Endothelial cell of umbilical vein (primary cell): ENCODE results near the gene LHX3. TPM values are rescaled to one million over a fixed set of nuclear protein-coding genes. Genes with fewer than 3 reads are reported as not detected.

Experiments
- BruUV-seq: library from RNA; stranded (reverse); fragments of 400-500 nt; replicated peaks from 2 replicates; lab custom pipeline; 2021; lab: Mats Ljungman, UMichigan
- CTCF ChIA-PET: fragments of 300-600, 350-600 bp; sonication (Branson Sonifier 250); formaldehyde crosslinking; loops from one replicate; lab custom pipeline; 2021; ENCODE audit warnings: antibody characterized with exemption, inconsistent platforms; lab: Charles Lee
- POLR2A ChIA-PET: fragments of 300-600, 350-600 bp; sonication (Branson Sonifier 250); formaldehyde crosslinking; loops from one replicate; lab custom pipeline; 2021; ENCODE audit warnings: antibody characterized with exemption, inconsistent platforms; lab: Charles Lee
- DNase-seq: peaks from one replicate; pipeline ENCODE4 v3.0.0-alpha.2; 2011; ENCODE audit warnings: low read depth, low spot score
- FAIRE-seq: peaks from 2 replicates; lab custom pipeline; 2011; peaks lifted over from hg19 to GRCh38; lab: Jason Lieb, UNC
- H2AFZ ChIP-seq: 2 replicates; pipeline ENCODE4 v1.6.0; 2012; ENCODE audit warnings: low read depth, low read length, control low read depth, inconsistent platforms
- H3K27ac ChIP-seq: 2 replicates; pipeline ENCODE4 v1.5.1; 2011; ENCODE audit warnings: low read depth, mild to moderate bottlenecking, control low read depth, low read length, moderate library complexity; ENCODE audit not compliant: insufficient read depth
- H3K27me3 ChIP-seq, 2 experiments: 2 replicates each; pipeline versions ENCODE4 v1.6.0 to v1.6.1; 2011; ENCODE audit warnings: low read length in 2 of 2, mixed read lengths in 1 of 2; ENCODE audit not compliant: control insufficient read depth in 2 of 2, insufficient read depth in 2 of 2
- H3K36me3 ChIP-seq, 2 experiments: 2 replicates in 1 of 2; 3 replicates in 1 of 2; pipeline ENCODE4 v1.5.1; 2011; ENCODE audit warnings: low read length in 2 of 2, mild to moderate bottlenecking in 1 of 2, moderate library complexity in 1 of 2; ENCODE audit not compliant: control insufficient read depth in 2 of 2, insufficient read depth in 2 of 2; ENCODE audit errors: extremely low read depth in 1 of 2
- H3K4me1 ChIP-seq: 3 replicates; pipeline ENCODE4 v1.5.1; 2011; ENCODE audit warnings: mild to moderate bottlenecking, low read length; ENCODE audit not compliant: control insufficient read depth, insufficient read depth; ENCODE audit errors: extremely low read depth
- H3K4me2 ChIP-seq: 2 replicates; pipeline ENCODE4 v1.6.1; 2011; ENCODE audit warnings: low read length, control low read depth, mixed read lengths; ENCODE audit not compliant: insufficient read depth
- H3K4me3 ChIP-seq, 3 experiments: fragments of 200-600 bp in 1 of 3; sonication (generic), shearing (Covaris generic) in 1 of 3; replicated peaks in 1 of 3; 2 replicates each; pipeline ENCODE4 v1.5.1; 2011 to 2016; ENCODE audit warnings: control low read depth in 3 of 3, low read length in 3 of 3, mild to moderate bottlenecking in 2 of 3, inconsistent platforms in 1 of 3, low read depth in 1 of 3, moderate library complexity in 1 of 3; ENCODE audit not compliant: insufficient read depth in 1 of 3
- H3K79me2 ChIP-seq: 2 replicates; pipeline ENCODE4 v1.6.0; 2012; ENCODE audit warnings: low read length, inconsistent platforms; ENCODE audit not compliant: control insufficient read depth, insufficient read depth
- H3K9ac ChIP-seq: replicated peaks from 2 replicates; pipeline ENCODE3; 2011; ENCODE audit warnings: low read length, control low read depth; ENCODE audit not compliant: insufficient read depth; ENCODE audit errors: extremely low read depth
- H3K9me1 ChIP-seq: replicated peaks from 3 replicates; pipeline ENCODE4 v1.6.0; 2011; ENCODE audit warnings: mild to moderate bottlenecking, low read length; ENCODE audit not compliant: control insufficient read depth, insufficient read depth; ENCODE audit errors: extremely low read depth
- H3K9me3 ChIP-seq: replicated peaks from 2 replicates; pipeline ENCODE4 v1.5.1; 2012; ENCODE audit warnings: low read length, inconsistent platforms; ENCODE audit not compliant: control insufficient read depth, insufficient read depth
- H4K20me1 ChIP-seq: replicated peaks from 2 replicates; pipeline ENCODE3; 2011; ENCODE audit warnings: mild to moderate bottlenecking, low read length; ENCODE audit not compliant: control insufficient read depth, insufficient read depth; ENCODE audit errors: extremely low read depth
- CTCF ChIP-seq, 2 donors: IDR thresholded peaks; 1 replicate in 1 of 2; 2 replicates in 1 of 2; pipeline ENCODE4 v1.5.1; 2011; ENCODE audit warnings: low read length in 2 of 2, mild to moderate bottlenecking in 2 of 2, moderate library complexity in 2 of 2, control low read depth in 1 of 2, inconsistent platforms in 1 of 2, low read depth in 1 of 2; ENCODE audit not compliant: insufficient read depth in 1 of 2; ENCODE audit errors: extremely low read depth in 1 of 2
- EZH2 ChIP-seq: IDR thresholded peaks from 2 replicates; pipeline ENCODE4 v1.6.1; 2012; ENCODE audit warnings: borderline replicate concordance, low read depth, mild to moderate bottlenecking, moderate library complexity, low read length, inconsistent platforms; ENCODE audit not compliant: severe bottlenecking
- FOS ChIP-seq: IDR thresholded peaks from 2 replicates; pipeline ENCODE4 v1.6.1; 2011; ENCODE audit warnings: mild to moderate bottlenecking, low read length, moderate library complexity, borderline replicate concordance; ENCODE audit not compliant: insufficient read depth
- GATA2 ChIP-seq: IDR thresholded peaks from 2 replicates; pipeline ENCODE4 v1.7.0; 2011; ENCODE audit warnings: low read depth, mild to moderate bottlenecking, moderate library complexity, mixed read lengths, low read length; ENCODE audit not compliant: insufficient read length, insufficient read depth
- MAX ChIP-seq: IDR thresholded peaks from 2 replicates; pipeline ENCODE4 v1.6.1; 2011; ENCODE audit not compliant: insufficient read depth, insufficient read length
- MYC ChIP-seq: IDR thresholded peaks from one replicate; pipeline ENCODE4 v1.6.1; 2011; ENCODE audit warnings: mild to moderate bottlenecking, low read depth, low read length
- POLR2A ChIP-seq: IDR thresholded peaks from 2 replicates; pipeline ENCODE4 v1.6.1; 2012; ENCODE audit warnings: low read depth, mild to moderate bottlenecking, control low read depth, low read length
- POLR2AphosphoS5 ChIP-seq: IDR thresholded peaks from 2 replicates; pipeline ENCODE4 v1.6.1; 2012; ENCODE audit warnings: low read depth, mild to moderate bottlenecking, control low read depth, low read length, moderate library complexity; ENCODE audit not compliant: insufficient read depth
- dilution Hi-C: fragments of 300-500 bp; cut with MboI; formaldehyde crosslinking; loops from one replicate; pipeline ENCODE4 v1.15.0; 2019; ENCODE audit warnings: low sequenced_read_pairs; ENCODE audit not compliant: extremely low pct_ligation_motif_present
- intact Hi-C: fragments of 100-400 bp; cut with micrococcal nuclease; formaldehyde crosslinking; loops from one replicate; pipeline ENCODE4 v1.10.0; 2022
- polyA plus RNA-seq, 4 experiments: library from polyadenylated mRNA; depleted of rRNA in 3 of 4; stranded (reverse) in 3 of 4; unstranded in 1 of 4; fragments of >200 nt; gene quantifications; 2 replicates each; pipeline versions ENCODE4 v1.2.1 to v1.2.3, GENCODE V29; 2011 to 2012; ENCODE audit warnings: missing spikeins in 1 of 4
- total RNA-seq: library from RNA; stranded (reverse); gene quantifications from 2 replicates; pipeline ENCODE4 v1.2.3, GENCODE V29; 2021

Gene LHX3
- total and polyA plus RNA-seq, 2 donors (not counting 3 experiments of a cell fraction or from before 2014, with no cell fraction given), result not detected

GRCh38 chr9:136208675-136209074 is 3.7 kb upstream of the LHX3 start:
- Histone ChIP-seq H2AFZ (no peak overlapping the region), H3K36me3 (no peaks in the 10 kb centered on the region), H3K27ac (no peak overlapping the region), H3K27me3 (peaks cover 7 to 12% of the 10 kb centered on the region in 2 experiments), H3K4me2 (no peak overlapping the region), H3K9me1 (no peaks in the 10 kb centered on the region), H3K4me3 (no peak overlapping the region), H3K9me3 (no peaks in the 10 kb centered on the region), H4K20me1 (no peaks in the 10 kb centered on the region), H3K4me1 (no peaks in the 10 kb centered on the region), H3K9ac (no peak overlapping the region), H3K79me2 (no peaks in the 10 kb centered on the region)
- dilution Hi-C loops, result no loop called here
- no peak for DNase-seq
- FAIRE-seq, result no peak
- ChIA-PET POLR2A (no interaction called here), CTCF (interaction anchor here (1.2 kb wide), 1 partner anchor 16 kb away, joined by 3 read pairs; no protein-coding TSS in a partner anchor)
- no TSS peak for BruUV-seq
- intact Hi-C loops, result loop anchor here (10.0 kb wide), 1 partner anchor 54 kb away; no protein-coding TSS in a partner anchor
- TF ChIP-seq POLR2A (no peak), FOS (no peak), GATA2 (no peak), CTCF (IDR thresholded peaks at IDR 0.05; ENCODE audit: extremely low read depth in 1 of 2, insufficient read depth in 1 of 2, low read depth in 1 of 2, low read length in 2 of 2) (no peak), POLR2AphosphoS5 (no peak), MYC (no peak)

- Histone ChIP-seq H3K4me2 (no peak overlapping the region), H3K27ac (no peak overlapping the region), H3K36me3 (no peaks in the 10 kb centered on the region), H3K9me3 (no peaks in the 10 kb centered on the region), H3K79me2 (no peaks in the 10 kb centered on the region), H3K4me3 (no peak overlapping the region), H3K27me3 (peaks cover 13 to 21% of the 10 kb centered on the region in 2 experiments), H3K4me1 (no peaks in the 10 kb centered on the region), H3K9me1 (no peaks in the 10 kb centered on the region), H4K20me1 (no peaks in the 10 kb centered on the region), H3K9ac (no peak overlapping the region), H2AFZ (no peak overlapping the region)
- dilution Hi-C loops (no loop called here), intact Hi-C loops (loop anchor here (10.0 kb wide), 1 partner anchor 53 kb away; no protein-coding TSS in a partner anchor)
- ChIA-PET POLR2A (no interaction called here), CTCF (no interaction called here)
- no TSS peak for BruUV-seq
- DNase-seq, result no peak
- TF ChIP-seq POLR2A (no peak), POLR2AphosphoS5 (no peak), MYC (no peak), MAX (no peak), EZH2 (no peak), CTCF (IDR thresholded peaks at IDR 0.05; ENCODE audit: extremely low read depth in 1 of 2, insufficient read depth in 1 of 2, low read depth in 1 of 2, low read length in 2 of 2) (no peak), GATA2 (no peak)
- no peak for FAIRE-seq
Measured at GRCh38 chr9:136207616-136208015, 2.7 kb upstream of the LHX3 start.
